Peyer's patch (tissue), 4 donors: ENCODE results near the gene TECR.

Experiments
- POLR2A ChIP-seq, 2 donors: fragments of 450-650 bp; IDR thresholded peaks; one replicate each; pipeline ENCODE4 v1.5.1; 2017; ENCODE audit warnings: antibody characterized with exemption in 2 of 2, mild to moderate bottlenecking in 2 of 2, moderate library complexity in 2 of 2
- TF ChIP-seq, protein P1 (sequence below), 6 experiments: fragments of 450-650 bp in 4 of 6; fragments of 200-600 bp in 2 of 6; sonication (generic) in 1 of 6; IDR thresholded peaks; one replicate each; pipeline ENCODE4 v1.5.1; 2017 to 2019; ENCODE audit warnings: antibody characterized with exemption in 6 of 6, mild to moderate bottlenecking in 3 of 6, moderate library complexity in 1 of 6

DNA sequence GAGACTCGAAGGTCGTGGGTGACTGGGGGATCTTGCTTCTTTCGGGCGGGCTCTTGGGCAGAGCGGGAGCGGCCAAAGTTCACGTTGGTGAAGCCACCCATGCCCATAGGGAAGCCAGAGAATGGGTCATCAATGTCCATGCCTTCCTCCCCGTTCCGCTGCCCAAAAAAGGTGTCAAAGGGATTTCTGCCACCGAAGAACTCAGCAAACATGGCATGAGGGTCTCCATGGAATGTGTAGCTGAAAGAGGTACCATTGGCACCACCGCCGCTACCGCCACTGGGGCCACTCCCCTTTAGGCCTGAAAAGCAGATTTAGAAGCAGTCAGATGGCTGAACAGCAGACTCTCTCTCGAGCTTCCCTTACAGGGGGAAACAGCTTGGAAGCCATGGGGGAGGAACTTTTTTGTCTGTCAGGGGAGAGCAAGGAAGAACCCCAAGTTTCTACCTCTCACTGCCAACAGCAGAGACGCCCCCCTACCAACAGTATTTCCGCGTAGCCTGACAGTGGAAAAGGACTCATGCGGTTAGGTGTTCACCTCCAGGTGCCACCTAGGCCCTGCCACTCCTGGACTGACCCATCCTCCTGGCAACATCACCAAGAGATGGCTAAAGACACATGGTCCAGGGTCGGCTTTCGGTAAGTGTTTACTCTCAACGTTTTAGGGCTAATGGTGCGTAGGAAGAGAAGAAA, 12.5 kb upstream of the TECR start:
- TF ChIP-seq, protein P1, sequence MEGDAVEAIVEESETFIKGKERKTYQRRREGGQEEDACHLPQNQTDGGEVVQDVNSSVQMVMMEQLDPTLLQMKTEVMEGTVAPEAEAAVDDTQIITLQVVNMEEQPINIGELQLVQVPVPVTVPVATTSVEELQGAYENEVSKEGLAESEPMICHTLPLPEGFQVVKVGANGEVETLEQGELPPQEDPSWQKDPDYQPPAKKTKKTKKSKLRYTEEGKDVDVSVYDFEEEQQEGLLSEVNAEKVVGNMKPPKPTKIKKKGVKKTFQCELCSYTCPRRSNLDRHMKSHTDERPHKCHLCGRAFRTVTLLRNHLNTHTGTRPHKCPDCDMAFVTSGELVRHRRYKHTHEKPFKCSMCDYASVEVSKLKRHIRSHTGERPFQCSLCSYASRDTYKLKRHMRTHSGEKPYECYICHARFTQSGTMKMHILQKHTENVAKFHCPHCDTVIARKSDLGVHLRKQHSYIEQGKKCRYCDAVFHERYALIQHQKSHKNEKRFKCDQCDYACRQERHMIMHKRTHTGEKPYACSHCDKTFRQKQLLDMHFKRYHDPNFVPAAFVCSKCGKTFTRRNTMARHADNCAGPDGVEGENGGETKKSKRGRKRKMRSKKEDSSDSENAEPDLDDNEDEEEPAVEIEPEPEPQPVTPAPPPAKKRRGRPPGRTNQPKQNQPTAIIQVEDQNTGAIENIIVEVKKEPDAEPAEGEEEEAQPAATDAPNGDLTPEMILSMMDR (IDR thresholded peaks at IDR 0.05): no peak
- no peak for TF ChIP-seq POLR2A (IDR thresholded peaks at IDR 0.05)
